ENCODE results near the gene OTOG.

DNA sequence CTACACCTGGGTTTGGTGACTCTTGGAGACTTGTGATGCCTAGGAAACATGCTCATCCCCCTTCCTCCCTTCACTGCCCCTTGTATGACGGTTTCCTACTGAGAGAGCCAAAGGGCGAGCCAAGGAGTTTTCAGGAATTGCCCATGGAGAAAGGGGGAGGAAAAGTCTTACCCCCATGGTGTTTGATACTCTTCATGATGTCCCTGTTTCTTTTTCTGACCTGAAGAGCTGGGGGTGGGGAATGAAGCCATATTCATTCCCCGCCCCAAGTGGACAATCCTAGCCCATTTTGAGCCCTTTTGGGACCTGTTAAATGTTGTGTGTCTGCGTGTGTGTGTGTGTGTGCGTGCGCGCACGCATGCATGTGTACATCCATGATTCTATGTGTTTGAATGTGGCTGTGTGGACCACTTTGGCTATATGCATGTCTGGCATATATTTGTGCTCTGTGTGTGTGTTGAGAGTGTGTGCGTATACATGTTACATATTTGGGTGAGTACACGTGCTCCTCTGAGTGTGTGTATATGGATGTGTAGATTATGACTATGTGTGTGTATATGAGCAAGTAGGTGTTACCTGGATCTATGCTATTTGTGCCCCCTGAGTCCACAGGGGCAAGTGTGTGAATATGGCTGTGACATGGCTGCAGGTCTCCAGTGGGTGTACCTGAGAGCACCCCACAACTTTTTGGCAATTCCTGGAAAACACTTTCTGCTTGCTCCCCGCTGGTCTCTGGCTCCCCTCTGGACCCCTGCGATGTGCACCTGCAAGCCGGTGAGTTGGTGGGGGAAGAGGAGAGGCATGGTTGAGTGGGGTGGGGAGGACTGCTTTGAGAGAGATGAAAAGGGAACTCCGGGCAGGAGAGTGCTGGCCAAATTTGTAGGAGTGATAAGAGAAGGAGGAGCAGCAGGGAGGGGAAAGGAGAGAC lies 24.6 kb downstream of the OTOG start:
- TF ChIP-seq, protein P1, sequence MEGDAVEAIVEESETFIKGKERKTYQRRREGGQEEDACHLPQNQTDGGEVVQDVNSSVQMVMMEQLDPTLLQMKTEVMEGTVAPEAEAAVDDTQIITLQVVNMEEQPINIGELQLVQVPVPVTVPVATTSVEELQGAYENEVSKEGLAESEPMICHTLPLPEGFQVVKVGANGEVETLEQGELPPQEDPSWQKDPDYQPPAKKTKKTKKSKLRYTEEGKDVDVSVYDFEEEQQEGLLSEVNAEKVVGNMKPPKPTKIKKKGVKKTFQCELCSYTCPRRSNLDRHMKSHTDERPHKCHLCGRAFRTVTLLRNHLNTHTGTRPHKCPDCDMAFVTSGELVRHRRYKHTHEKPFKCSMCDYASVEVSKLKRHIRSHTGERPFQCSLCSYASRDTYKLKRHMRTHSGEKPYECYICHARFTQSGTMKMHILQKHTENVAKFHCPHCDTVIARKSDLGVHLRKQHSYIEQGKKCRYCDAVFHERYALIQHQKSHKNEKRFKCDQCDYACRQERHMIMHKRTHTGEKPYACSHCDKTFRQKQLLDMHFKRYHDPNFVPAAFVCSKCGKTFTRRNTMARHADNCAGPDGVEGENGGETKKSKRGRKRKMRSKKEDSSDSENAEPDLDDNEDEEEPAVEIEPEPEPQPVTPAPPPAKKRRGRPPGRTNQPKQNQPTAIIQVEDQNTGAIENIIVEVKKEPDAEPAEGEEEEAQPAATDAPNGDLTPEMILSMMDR (IDR thresholded peaks at IDR 0.05): no peak
- no peak for TF ChIP-seq POLR2A (IDR thresholded peaks at IDR 0.05)
